MG63 (cell line): ENCODE data around the gene TFB2M. TPM values are rescaled to one million over a fixed set of nuclear protein-coding genes. Genes with fewer than 3 reads are reported as not detected.
A peak's percentile ranks its signal among the peaks of the same experiment; 100 is the strongest.
"Not testable (repeated sequence)": the region's sequence is repeated elsewhere in the genome, so short reads cannot be mapped to it uniquely, and the experiment has no call there.

Source experiments
- DNase-seq: peaks from one replicate; pipeline ENCODE4 v3.0.0-alpha.2; 2020
- H3K27me3 ChIP-seq: fragments of 250-450 bp; sonication (Bioruptor Pico); 2 replicates; pipeline ENCODE4 v1.5.1; 2020; ENCODE audit warnings: mild to moderate bottlenecking, moderate library complexity
- H3K36me3 ChIP-seq: fragments of 250-450 bp; sonication (Bioruptor Pico); 2 replicates; pipeline ENCODE4 v1.5.1; 2020; ENCODE audit warnings: mild to moderate bottlenecking, moderate library complexity
- H3K4me3 ChIP-seq: fragments of 250-450 bp; sonication (Bioruptor Pico); 2 replicates; pipeline ENCODE4 v1.5.1; 2020; ENCODE audit warnings: mild to moderate bottlenecking, moderate library complexity
- H3K9me3 ChIP-seq: fragments of 250-450 bp; sonication (Bioruptor Pico); 2 replicates; pipeline ENCODE4 v1.5.1; 2020; ENCODE audit warnings: mild to moderate bottlenecking, moderate library complexity
- total RNA-seq: library from RNA; depleted of rRNA; stranded (reverse); fragments of >200 nt; shearing (Covaris generic); gene quantifications from 2 replicates; pipeline ENCODE4 v1.2.3, GENCODE V29; 2014; ENCODE audit warnings: low replicate concordance; rRNA removed

The TFB2M gene
- 10.9 and 13.3 TPM in 2 replicates for total RNA-seq

DNA sequence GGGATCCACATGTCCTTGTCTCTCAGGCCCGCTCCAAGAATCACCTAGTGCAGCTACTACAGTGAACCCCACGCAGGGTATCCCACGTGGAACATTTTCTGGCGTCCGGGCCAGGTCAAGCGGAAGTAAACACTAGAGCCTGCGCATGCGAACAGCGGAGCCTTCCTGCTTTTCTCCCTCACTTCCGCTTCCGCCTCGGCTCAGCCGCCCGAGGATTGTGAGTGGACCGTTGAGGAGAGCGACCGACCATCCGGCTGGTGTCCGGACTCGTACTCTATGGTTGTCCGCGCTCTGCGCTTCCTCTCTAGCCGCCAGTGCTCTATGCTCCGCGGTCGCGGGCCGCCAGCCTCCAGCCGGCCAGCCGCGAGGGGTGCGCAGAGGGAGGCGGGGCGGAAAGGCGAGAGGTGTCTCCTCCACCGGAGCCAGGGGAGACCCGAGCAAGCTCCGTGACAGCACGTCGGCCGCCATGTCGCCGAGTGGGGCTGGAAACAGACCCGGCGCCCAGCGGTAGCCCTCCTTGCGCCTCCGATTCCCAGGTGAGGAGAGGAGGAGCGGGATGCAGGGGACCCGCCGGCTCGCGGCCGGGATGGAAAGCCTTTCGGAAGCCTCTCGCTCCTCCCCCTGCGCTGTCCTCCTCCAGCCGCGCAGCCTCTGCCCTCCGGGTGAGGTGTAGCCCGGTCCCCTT, at the start of gene TFB2M, which contains the start of gene CNST:
TSS of gene TFB2M (minus strand) at position 134 of the 685 bp plus-strand sequence. CDS start at position 11, 123 bp downstream.
TSS of gene CNST (plus strand) at position 329 of the 685 bp plus-strand sequence. CDS start 25,107 bp downstream, outside the sequence.
- Histone ChIP-seq H3K36me3 (peaks cover 23% of the 10 kb centered on the region), H3K9me3 (no peaks in the 10 kb centered on the region), H3K27me3 (no peaks in the 10 kb centered on the region), H3K4me3 (peak within 1 kb of the TSS; percentile 90)
- DNase-seq, result peak; percentile 100

DNA sequence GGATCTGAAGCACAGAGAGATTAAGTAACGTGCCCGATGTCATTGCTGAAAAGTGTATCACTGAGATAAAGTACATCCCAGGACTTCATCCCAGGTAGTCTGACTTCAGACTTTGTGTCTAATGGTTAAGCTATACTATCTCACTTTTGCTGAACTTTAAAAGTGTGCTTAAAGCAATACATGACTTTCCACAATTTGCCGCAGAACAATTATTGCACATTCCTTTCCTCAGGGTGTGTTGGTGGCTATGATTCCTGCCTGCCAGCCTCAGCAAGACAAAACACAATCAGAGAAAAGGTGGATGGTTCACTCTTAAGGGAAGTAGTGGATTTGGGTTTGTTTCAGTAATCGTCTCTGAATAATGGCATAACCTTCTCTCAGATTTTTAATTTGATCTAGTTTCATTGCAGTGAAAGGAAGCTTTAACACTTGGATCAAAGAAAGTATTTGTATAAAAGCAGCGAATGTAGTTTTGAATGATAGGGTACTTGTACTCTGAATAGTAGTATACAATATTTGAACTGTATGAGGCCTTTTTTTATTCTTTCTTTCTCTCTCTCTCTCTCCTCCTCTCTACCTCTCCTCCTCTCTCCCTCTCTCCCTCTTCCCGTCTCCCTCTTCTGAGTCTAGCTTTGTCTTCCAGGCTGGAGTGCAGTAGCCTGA, 47.2 kb upstream of the TFB2M start:
- Histone ChIP-seq H3K4me3 (no peak overlapping the region), H3K9me3 (no peaks in the 10 kb centered on the region), H3K27me3 (no peaks in the 10 kb centered on the region), H3K36me3 (no peaks in the 10 kb centered on the region)
- DNase-seq, result no peak

DNA sequence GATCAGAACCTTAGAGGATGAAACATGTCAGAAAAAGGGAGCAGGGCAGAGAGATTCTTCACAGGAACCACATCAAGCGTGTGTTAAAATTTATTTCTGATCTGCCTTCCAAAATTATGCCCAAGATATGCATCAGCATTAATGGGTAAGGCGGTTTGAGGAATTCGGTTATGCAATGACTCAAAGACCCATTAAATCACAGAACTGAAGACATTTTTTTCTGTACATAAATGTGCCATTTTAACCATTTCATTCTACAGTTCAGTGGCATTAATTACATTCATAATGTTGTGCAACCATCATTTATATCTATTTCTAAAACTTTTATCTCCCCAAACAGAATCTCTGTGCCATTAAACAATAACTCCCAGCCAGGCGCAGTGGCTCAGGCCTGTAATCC, 43.6 kb upstream of the TFB2M start:
- Histone ChIP-seq H3K9me3 (no peaks in the 10 kb centered on the region), H3K4me3 (no peak overlapping the region), H3K36me3 (no peaks in the 10 kb centered on the region), H3K27me3 (no peaks in the 10 kb centered on the region)
- DNase-seq, result no peak

GRCh38 chr1:246608616-246609376, 42.7 kb upstream of the TFB2M start:
- H3K4me3 ChIP-seq, result no peak overlapping the region

GRCh38 chr1:246607462-246607861, 41.4 kb upstream of the TFB2M start:
- Histone ChIP-seq H3K9me3 (no peaks in the 10 kb centered on the region), H3K27me3 (no peaks in the 10 kb centered on the region), H3K36me3 (no peaks in the 10 kb centered on the region; the same call in 1 of the 2 replicates), H3K4me3 (no peak overlapping the region)
- no peak for DNase-seq

More at GRCh38 chr1:246608616-246609376, 42.7 kb upstream of the TFB2M start:
- peak; percentile 94 for DNase-seq
- no peaks in the 10 kb centered on the region for H3K9me3 ChIP-seq
- H3K36me3 ChIP-seq, result no peaks in the 10 kb centered on the region; the same call in 1 of the 2 replicates
- H3K27me3 ChIP-seq, result no peaks in the 10 kb centered on the region

GRCh38 chr1:246605231-246605630, 39.2 kb upstream of the TFB2M start:
- H3K4me3 ChIP-seq, H3K27me3 ChIP-seq, H3K9me3 ChIP-seq, DNase-seq, H3K36me3 ChIP-seq: not testable (repeated sequence)

GRCh38 chr1:246602194-246602593, 36.1 kb upstream of the TFB2M start:
- Histone ChIP-seq H3K9me3 (no peaks in the 10 kb centered on the region), H3K27me3 (no peaks in the 10 kb centered on the region), H3K36me3 (no peaks in the 10 kb centered on the region; the same call in none of the 2 replicates), H3K4me3 (no peak overlapping the region)
- DNase-seq, result no peak

GRCh38 chr1:246600579-246600978, 34.5 kb upstream of the TFB2M start:
- Histone ChIP-seq H3K36me3 (peaks cover 6% of the 10 kb centered on the region), H3K27me3 (no peaks in the 10 kb centered on the region), H3K9me3 (no peaks in the 10 kb centered on the region), H3K4me3 (no peak overlapping the region)
- DNase-seq, result no peak

- Histone ChIP-seq H3K9me3 (no peaks in the 10 kb centered on the region), H3K27me3 (no peaks in the 10 kb centered on the region), H3K4me3 (no peak overlapping the region), H3K36me3 (peaks cover 14% of the 10 kb centered on the region)
- no peak for DNase-seq
Measured at GRCh38 chr1:246599315-246599714, 33.3 kb upstream of the TFB2M start.

DNA sequence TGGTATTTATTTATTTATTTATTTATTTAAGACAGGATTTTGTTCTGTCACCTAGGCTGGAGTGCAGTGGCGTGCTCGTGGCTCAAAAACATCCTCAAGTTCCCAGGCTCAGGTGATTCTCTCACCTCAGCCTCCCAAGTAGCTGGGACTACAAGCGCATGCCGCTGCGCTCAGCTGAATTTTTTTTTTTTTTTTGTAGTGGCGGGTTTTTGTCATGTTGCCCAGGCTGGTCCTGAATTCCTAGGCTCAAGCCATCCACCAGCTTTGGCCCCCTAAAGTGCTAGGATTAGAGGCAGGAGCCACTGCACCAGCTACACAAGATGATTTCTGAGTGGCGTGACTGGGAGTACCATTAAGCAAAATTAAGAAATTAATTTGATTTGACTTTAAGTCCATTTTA, 31.9 kb upstream of the TFB2M start:
- Histone ChIP-seq H3K9me3 (no peaks in the 10 kb centered on the region), H3K4me3 (no peak overlapping the region), H3K36me3 (peaks cover 21% of the 10 kb centered on the region), H3K27me3 (no peaks in the 10 kb centered on the region)
- DNase-seq, result no peak

GRCh38 chr1:246597340-246597739, 31.3 kb upstream of the TFB2M start:
- H3K36me3 ChIP-seq, result peaks cover 21% of the 10 kb centered on the region
- H3K9me3 ChIP-seq, result no peaks in the 10 kb centered on the region
- H3K4me3 ChIP-seq, result no peak overlapping the region
- no peaks in the 10 kb centered on the region for H3K27me3 ChIP-seq
- DNase-seq, result peak; percentile 55

DNA sequence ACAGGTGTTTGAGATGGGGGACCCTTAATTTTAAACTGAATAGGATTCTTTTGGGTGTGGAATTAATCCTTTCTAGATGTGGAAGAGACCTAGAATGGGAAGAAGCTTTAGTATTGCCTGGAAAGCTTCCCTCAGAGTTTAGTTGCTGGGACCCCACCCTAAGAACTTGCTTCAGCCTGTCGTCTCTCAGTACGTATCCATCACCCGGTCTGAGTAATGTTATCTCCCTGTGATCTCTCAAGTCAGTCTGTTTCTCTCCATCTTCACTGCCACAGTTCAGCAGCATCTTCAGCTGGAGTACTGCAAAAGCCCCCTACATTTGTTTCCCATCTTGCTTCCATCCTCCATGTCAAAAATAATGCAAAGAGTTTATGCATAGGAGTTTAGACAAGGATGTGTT, 29.1 kb upstream of the TFB2M start:
- H3K27me3 ChIP-seq, result no peaks in the 10 kb centered on the region
- DNase-seq, result no peak
- no peaks in the 10 kb centered on the region for H3K9me3 ChIP-seq
- H3K36me3 ChIP-seq, result peaks cover 25% of the 10 kb centered on the region
- no peak overlapping the region for H3K4me3 ChIP-seq

GRCh38 chr1:246592695-246593094, 26.6 kb upstream of the TFB2M start:
- no peak overlapping the region for H3K4me3 ChIP-seq
- no peaks in the 10 kb centered on the region for H3K27me3 ChIP-seq
- H3K36me3 ChIP-seq, result peaks cover 25% of the 10 kb centered on the region
- peak; percentile 70 for DNase-seq
- H3K9me3 ChIP-seq, result no peaks in the 10 kb centered on the region

DNA sequence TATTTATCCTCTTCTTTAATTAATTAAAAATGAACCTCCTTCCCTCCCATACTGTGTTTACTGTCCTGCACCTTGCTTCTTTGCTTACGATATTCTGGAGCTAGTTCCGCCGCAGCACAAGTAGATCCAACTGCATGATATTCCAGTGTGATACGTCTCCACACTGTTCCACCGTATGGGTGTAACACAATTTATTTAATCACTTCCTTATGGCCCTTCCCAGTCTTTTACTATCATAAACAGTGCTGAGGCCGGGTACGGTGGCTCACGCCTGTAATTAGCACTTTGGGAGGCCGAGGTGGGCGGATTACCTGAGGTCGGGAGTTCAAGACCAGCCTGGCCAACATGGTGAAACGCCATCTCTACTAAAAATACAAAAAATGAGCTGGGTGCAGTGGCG, 25.9 kb upstream of the TFB2M start:
- Histone ChIP-seq H3K27me3 (no peaks in the 10 kb centered on the region), H3K4me3 (no peak overlapping the region), H3K9me3 (no peaks in the 10 kb centered on the region), H3K36me3 (peaks cover 24% of the 10 kb centered on the region)
- DNase-seq, result no peak

DNA sequence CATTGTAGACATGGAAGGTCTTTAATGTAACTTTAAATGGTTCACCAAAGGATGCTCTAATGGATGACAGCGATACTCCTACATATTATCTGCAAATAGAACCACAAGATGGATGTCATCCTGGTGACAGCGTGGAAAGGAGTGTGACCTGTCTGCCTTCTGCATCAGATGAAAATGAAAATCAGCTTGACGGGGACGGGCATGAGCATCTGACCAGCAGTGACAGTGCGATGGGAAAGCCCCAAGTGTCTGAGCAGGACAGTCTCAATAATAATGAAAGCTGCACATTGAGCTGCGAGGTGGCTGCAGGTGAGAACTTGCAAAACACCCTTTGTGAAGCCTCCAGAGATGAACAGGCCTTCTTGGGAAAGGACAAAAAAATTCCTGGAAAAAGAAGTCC, 25.4 kb upstream of the TFB2M start:
- no peak for DNase-seq
- H3K4me3 ChIP-seq, result no peak overlapping the region
- peaks cover 20% of the 10 kb centered on the region for H3K36me3 ChIP-seq
- H3K9me3 ChIP-seq, result no peaks in the 10 kb centered on the region
- no peaks in the 10 kb centered on the region for H3K27me3 ChIP-seq

DNA sequence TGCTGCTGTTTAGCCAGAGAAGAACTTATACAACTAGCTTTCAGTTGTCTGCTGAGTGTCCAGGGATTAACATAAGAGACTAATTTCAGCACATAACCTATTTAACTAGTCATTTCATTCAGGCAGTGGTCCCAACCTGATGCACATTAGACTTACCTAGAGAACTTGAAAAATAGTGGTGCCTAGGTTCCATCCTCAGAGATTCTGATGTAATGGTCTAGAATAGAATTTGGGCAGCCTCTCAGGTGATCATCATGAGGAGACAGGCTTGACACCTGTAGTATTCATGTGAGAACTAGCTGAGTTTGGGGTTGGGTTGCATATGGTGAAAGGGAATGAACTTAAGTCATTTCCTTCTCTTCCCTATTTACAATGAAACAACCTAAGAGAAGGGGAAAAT, 25.0 kb upstream of the TFB2M start:
- Histone ChIP-seq H3K27me3 (no peaks in the 10 kb centered on the region), H3K4me3 (no peak overlapping the region), H3K36me3 (peaks cover 19% of the 10 kb centered on the region), H3K9me3 (no peaks in the 10 kb centered on the region)
- no peak for DNase-seq

- H3K9me3 ChIP-seq, H3K4me3 ChIP-seq, H3K27me3 ChIP-seq, DNase-seq: not testable (repeated sequence)
- H3K36me3 ChIP-seq, result peaks cover 17% of the 10 kb centered on the region
Measured at GRCh38 chr1:246589919-246590318, 23.9 kb upstream of the TFB2M start.
